SHP77 treated with DMSO at 0.1 percent for 48 hours (cell line): Measurements from ENCODE around the gene MLC1.

ENCODE experiments used
- DNase-seq: peaks from one replicate; lab custom pipeline; 2025; lab: John Stamatoyannopoulos, UW

MLC1 gene

DNA sequence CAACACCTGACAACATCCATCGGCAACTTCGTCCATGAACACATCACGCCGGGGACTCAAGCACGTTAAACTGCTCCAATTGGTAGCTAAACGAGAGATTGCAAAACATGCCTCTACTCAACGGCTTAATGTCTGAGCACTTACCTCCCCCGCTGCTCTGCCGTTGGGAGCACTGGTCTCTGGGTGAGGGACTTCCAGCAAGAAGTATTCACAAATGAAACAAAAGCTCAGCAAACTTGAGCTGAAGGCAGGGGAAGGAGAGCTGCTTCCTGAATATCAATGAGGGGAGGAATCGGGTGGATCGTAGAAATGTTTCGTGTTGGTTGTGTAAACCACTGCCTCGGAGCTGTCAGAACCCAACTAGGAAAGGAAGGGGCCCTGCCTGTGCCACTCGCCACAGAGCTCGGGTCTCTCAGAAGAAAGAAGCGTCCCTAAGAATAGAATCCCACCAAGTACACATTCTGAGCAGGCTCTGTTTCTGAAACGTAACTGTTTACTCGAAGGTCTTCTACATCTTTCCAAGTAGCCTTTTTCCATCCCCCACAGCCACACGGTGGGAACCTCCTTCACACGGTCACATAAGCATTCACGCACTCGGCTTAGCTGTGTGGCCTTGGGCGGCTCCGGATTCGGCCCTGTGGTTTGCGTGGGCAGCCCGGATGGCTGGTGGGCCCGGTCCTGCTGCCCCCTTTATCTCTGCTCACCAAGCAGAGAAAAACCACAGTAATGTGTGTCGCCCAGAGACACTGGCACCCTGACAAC lies at the start of gene MLC1:
MLC1 (minus strand) TSS at position 216 of the 762 bp plus-strand sequence. CDS start 524 bp downstream, outside the sequence.
- no peak for DNase-seq

- no peak for DNase-seq
These were observed 49.3 kb upstream of the MLC1 start for GRCh38 chr22:50134481-50134880.

DNA sequence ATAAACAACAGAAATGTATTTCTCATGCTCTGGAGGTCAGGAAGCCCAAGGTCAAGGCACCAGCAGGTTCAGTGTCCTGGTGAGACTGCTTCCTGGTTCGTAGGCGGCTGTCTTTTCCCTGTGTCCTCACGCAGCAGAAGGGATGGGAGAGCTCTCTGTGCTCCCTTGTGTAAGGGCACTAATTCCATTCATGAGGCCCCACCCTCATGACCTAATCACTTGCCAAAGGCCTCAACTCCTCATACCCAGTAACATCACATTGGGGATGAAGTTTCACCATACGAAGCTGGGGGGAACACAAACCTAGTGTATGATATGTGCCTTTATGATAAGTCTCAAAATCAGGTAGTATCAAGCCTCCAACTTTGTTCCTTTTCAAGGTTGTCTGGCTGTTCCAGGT lies 46.7 kb upstream of the MLC1 start:
- no peak for DNase-seq

DNA sequence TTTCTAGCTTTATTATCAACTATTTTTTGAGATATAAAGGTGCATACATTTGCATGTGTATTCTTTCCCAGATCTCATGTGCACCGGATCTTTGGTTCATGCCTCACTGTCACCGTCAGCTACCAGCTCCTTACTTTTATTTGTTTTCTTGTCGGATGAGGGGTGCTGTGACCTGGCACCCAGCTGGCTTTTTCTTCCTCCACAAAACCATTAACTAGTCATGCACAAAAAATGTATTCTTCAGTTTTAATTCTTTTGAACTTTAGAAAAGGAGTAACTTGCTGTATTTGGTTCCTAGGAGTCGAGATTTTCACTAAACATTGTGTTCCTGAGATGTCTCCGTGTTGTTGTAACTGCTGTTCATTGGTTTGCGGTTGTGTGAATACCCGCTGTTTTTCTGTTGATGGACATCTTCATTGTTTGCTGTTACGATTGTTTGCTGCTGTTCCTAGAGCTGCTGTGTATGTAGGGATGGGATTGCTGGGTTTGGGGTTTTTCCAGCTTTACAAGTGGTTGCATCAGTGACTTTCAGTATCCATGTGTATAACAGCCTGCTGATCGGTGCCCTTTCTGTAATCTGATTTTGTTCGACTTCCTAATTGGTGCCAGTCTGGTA lies 44.0 kb upstream of the MLC1 start:
- DNase-seq, result no peak

DNA sequence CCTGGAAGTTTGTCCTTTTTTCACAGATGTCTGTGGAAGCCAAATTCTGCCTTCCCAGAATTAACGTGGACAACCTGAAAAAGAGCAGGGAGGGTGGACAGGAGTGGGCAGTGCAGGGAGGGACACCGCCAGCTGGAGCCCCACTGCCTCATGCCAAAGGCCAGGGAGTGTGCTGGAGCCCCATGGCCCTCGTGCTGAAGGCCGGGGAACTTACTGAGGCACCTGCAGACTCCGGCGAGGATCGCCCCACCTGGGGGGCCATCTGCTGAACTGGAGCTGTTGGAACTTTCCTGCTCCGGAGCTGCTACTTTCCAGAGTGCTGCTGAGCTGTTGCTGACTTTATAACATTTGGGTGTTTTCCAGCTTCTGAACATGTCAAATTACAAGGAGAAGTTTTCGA lies 39.8 kb upstream of the MLC1 start:
- DNase-seq, result no peak

DNA sequence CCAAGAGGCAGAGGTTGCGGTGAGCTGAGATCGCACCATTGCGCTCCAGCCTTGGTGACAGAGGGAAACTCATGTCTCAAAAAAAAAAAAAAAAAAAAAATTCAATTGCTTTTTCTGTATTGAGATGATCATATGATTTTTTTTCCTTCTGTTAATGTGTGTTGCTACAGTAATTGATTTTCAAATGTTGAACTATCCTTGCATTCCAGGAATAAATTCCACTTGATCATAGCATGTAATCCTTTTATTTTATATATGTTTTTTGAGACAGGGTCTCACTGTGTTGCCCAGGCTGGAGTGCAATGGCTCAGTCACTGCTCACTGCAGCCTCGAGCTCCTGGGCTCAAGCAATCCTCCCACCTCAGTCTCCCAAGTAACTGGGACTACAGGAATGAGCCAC lies 37.9 kb upstream of the MLC1 start:
- DNase-seq, result no peak

GRCh38 chr22:50121202-50121740 lies 36.0 kb upstream of the MLC1 start:
- no peak for DNase-seq

GRCh38 chr22:50119768-50120251 lies 34.6 kb upstream of the MLC1 start:
- no peak for DNase-seq

- DNase-seq, result no peak
These were observed 34.0 kb upstream of the MLC1 start for GRCh38 chr22:50119169-50119767.

DNA sequence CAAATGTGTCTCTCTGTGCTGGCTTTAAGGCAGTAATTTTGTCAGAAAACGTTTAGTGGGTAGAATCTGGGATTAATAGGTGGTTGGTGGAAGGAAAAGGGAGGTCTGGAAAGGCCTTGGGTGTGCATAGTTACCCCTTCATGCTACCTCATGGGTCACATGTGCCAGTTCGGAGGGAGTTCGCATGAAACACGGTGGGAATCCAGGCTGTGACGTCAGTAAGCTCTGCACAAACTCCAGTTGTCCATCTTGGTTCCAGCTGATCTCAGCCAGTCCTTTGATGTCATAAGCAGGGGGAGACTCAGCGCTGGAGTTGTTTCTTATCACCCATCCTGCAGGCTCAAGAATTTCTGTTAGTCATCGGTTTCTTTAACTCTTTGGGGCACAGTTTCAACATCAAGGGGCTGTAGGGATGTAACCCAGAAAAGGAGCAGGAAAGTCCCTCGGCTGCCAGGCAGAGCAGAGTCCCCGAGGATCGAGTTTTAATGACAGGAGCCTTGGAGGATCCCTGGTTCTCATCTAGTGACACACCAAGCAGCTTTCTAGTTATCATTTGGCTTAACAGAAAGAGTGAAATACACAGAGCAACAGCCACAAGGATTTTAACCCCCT lies 33.4 kb upstream of the MLC1 start:
- no peak for DNase-seq

DNA sequence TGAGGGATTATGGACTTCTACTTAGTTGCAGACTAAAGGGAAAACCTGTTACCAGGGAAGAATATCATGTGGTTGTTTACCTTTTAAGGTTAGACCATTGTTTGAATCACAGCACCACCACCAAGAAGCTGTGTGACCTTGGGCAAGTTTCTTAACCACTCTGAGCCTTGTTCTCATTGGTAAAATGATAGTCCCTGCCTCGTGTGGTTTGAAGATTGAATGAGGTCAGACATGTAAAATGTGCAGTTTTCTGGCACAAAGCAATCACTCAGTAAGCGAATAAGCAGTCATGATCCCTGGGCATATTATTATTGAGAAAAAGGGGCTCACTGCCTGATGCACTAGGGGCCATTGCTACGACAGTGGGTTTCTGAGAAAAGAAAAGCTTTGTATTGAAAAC lies 32.9 kb upstream of the MLC1 start:
- DNase-seq, result no peak

GRCh38 chr22:50117168-50117762 lies 32.0 kb upstream of the MLC1 start:
- DNase-seq, result no peak

- peak; percentile 62 for DNase-seq
These were observed 30.5 kb upstream of the MLC1 start for GRCh38 chr22:50115693-50116092.

DNA sequence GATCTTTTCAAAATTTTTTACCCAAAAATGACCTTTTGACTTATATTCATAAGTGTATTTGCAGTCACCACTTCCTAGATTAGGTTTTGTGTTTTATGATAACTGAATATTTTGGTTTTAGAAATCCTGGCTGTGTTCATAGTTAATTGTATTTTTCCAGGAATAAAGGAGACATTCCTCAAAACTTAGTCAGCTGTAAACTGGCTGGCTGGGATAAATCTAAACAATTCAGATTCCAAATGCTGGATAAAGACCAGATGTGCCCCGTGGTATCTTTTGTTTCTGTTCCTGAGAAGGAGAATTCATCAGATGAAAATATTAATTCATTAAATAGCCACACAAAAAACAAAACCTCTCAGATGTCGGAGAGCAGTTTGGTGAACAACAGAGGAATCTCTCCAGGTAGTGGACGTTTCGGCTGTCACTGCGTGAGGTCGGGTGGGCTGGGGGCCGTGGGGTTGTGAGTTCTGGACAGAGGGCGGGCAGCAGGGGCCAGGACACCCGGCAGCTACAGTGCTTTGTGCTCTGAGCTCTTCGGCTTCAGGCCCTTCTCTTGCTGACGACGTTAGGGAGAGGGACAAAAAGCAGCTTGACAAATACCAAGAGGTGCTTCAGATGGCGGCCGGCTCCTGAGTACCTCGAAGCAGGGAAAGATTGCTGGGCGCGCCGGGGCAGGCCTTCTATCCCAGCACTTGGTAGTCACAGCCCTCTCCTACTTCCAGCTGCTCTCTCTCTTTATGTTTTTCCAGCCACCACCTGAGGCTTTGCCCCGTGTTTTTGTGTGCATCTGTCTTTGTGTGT lies 29.2 kb upstream of the MLC1 start:
- DNase-seq, result peak; percentile 14

DNA sequence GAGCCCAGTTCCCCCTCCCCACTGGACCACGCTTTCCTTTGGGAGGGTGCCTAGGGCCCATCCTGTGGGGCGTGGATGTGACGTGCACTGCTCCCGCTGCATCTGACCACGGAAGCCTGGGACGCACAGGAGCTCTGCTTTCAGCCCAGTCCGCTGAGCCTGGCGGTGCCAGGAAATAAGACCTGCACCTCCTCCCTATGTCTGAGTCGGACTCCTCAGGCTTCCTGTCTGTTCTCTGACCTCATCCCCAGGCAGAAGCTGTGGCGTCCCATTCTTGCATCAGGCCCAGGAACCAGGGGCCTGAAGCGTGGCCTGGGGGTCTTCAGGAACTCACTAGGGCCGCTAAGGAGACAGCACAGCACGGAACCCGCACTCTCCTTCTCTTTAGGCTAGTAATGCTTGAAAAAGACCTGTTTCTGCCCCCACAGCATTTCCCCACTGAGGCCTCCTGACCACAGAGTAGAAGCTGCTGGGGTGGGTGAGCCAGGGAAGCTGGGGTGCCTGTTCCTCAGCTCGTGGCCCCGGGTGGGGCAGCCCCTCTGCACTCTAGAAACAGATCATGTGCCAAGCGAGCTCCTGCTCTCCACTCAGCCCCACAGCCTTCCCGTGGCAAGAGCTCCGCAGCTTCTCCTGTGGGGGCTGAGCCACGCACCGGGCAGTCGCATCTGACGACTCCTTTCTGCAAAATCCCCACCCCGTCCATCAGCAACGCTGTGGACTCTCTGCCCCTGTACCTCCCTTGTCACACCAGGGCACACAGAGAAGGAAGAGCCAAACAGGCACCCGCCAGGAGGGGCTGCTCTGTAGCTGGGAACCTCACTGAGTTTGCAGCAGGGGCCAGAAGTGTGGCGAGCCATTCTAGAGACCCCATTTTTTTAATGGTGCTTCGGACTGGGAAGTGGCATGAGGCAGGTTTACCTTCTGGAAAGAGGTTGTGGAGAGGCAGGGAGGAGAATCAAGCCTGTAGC lies 27.2 kb upstream of the MLC1 start:
- no peak for DNase-seq

GRCh38 chr22:50111056-50111455 lies 25.8 kb upstream of the MLC1 start:
- no peak for DNase-seq

- no peak for DNase-seq
These were observed 22.3 kb upstream of the MLC1 start for GRCh38 chr22:50107529-50107928.

DNA sequence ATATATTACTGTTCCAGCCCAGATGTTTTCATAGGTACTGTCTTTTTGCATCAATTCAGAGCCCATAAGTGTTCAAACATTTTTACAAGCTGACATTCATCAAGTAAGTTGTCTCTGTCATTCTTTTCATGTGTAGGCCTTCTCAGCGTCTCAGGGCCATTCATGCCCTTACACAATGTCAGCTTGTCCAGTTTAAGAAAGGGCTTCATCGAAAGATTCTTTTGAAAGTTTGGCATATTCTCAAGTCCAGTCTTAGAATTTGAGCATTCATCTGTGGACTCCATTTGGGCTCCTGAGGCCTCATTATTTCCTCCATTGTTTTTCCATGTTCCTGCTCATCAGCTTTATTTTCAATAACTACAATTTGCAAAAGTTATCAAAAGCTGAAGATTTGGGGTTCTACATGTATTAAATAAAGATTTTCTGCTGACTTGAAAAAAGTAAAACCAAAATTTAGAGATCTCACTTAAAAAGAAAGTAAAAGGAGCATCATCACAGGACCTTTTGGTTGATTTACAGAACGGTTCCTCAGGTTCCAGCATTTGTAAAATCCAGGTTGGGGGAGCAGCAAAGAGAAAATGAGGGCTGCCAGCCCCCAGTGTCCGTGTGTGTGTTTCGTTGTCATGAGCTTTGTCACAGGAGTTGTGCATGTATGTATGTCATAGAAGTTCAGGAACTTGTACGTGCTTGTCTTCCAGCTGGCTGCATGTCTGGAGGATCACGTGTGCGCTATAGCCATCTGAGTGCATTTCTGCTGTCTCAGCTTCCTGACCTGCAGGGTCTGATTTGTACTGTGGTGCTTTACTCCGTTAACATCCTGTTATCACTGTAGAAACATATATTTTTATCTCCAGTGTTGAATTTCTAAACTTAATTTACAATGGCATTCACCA lies 20.2 kb upstream of the MLC1 start:
- DNase-seq, result no peak

DNA sequence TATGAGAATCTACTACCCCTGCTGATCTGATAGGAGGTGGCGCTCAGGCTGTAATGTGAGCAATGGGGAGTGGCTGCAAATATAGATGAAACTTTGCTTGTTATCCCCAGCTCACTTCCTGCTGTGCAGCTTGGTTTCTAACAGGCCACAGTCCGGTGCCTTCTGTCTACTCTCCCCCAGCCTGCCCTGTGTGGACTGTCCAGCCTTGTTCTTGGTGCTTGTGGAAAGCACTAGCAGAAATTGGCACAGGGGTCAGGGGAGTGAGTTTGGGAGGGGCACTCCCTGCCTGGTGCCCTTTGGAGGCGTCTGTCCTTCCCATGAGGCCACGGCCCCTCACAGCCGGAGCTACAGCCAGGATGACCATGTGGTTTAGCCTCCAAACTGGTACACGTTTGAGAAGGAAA lies 18.9 kb upstream of the MLC1 start:
- no peak for DNase-seq
